ENCODE results near the gene STMND1.

DNA sequence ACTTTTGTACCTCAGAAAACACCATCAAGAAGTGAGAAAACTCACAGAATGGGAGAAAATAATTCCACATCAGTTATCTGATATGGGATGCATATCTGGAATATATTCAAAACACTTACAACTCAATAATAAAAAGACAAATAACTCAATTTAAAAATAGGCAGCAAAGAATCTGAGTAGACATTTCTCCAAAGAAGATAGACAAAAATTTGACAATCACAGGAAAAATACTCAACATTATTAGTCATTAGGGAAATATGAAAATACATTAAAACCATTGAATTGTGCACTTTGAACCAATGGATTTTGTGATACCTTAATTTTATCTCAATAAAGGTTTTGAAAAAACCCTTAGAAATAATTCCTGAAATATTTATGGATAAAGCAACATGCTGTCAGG is 36.9 kb upstream of the STMND1 start:
- TF ChIP-seq CTCF (conservative IDR thresholded peaks at IDR 0.05; ENCODE audit: low read depth in 2 of 2): no peak
- TF ChIP-seq POLR2AphosphoS5 (IDR thresholded peaks at IDR 0.05; ENCODE audit: low read depth): no peak
- no peak for TF ChIP-seq EZH2phosphoT487 (IDR thresholded peaks at IDR 0.05; ENCODE audit: unreplicated experiment)
- TF ChIP-seq, protein P1, sequence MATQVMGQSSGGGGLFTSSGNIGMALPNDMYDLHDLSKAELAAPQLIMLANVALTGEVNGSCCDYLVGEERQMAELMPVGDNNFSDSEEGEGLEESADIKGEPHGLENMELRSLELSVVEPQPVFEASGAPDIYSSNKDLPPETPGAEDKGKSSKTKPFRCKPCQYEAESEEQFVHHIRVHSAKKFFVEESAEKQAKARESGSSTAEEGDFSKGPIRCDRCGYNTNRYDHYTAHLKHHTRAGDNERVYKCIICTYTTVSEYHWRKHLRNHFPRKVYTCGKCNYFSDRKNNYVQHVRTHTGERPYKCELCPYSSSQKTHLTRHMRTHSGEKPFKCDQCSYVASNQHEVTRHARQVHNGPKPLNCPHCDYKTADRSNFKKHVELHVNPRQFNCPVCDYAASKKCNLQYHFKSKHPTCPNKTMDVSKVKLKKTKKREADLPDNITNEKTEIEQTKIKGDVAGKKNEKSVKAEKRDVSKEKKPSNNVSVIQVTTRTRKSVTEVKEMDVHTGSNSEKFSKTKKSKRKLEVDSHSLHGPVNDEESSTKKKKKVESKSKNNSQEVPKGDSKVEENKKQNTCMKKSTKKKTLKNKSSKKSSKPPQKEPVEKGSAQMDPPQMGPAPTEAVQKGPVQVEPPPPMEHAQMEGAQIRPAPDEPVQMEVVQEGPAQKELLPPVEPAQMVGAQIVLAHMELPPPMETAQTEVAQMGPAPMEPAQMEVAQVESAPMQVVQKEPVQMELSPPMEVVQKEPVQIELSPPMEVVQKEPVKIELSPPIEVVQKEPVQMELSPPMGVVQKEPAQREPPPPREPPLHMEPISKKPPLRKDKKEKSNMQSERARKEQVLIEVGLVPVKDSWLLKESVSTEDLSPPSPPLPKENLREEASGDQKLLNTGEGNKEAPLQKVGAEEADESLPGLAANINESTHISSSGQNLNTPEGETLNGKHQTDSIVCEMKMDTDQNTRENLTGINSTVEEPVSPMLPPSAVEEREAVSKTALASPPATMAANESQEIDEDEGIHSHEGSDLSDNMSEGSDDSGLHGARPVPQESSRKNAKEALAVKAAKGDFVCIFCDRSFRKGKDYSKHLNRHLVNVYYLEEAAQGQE (IDR thresholded peaks at IDR 0.05; ENCODE audit: unreplicated experiment): no peak
- TF ChIP-seq EZH2 (IDR thresholded peaks at IDR 0.05; ENCODE audit: low read depth, unreplicated experiment): no peak
- TF ChIP-seq CREB1 (CRISPR knock-in tag; IDR thresholded peaks at IDR 0.05; ENCODE audit: low read depth): no peak
- no peak for TF ChIP-seq ZNF114 (CRISPR knock-in tag; IDR thresholded peaks at IDR 0.05)
- no peak for TF ChIP-seq JUNB (IDR thresholded peaks at IDR 0.05; ENCODE audit: unreplicated experiment)
- no peak for TF ChIP-seq STAT1 (IDR thresholded peaks at IDR 0.05; ENCODE audit: unreplicated experiment)

Data from GM23338 (cell line).